Muscle of leg (tissue), 11 donors: ENCODE data around the gene RAB3GAP1. TPM values are rescaled to one million over a fixed set of nuclear protein-coding genes. Genes with fewer than 3 reads are reported as not detected.

ENCODE experiments used
- DNase-seq: peaks from one replicate; pipeline ENCODE4 v3.0.0; 2013
- H3K27ac ChIP-seq: one replicate; pipeline ENCODE4 v1.5.1; 2013; ENCODE audit warnings: mild to moderate bottlenecking, low read length, control low read depth
- H3K27me3 ChIP-seq: one replicate; pipeline ENCODE4 v1.6.1; 2013; ENCODE audit warnings: low read length; ENCODE audit not compliant: control insufficient read depth, insufficient read depth
- H3K36me3 ChIP-seq: one replicate; pipeline ENCODE4 v1.6.1; 2013; ENCODE audit warnings: low read length; ENCODE audit not compliant: control insufficient read depth, insufficient read depth
- H3K4me1 ChIP-seq: one replicate; pipeline ENCODE4 v1.6.1; 2013; ENCODE audit warnings: low read length; ENCODE audit not compliant: control insufficient read depth, insufficient read depth
- H3K4me3 ChIP-seq: one replicate; pipeline ENCODE4 v1.5.1; 2013; ENCODE audit warnings: low read length, control low read depth
- H3K9me3 ChIP-seq: replicated peaks from 2 replicates; pipeline ENCODE4 v1.6.1; 2013; ENCODE audit warnings: low read depth, low read length; ENCODE audit not compliant: control insufficient read depth
- WGBS: methylation state at CpG from one replicate; pipeline ENCODE4 v1.1.5; 2013; ENCODE audit warnings: missing lambda C conversion rate; ENCODE audit not compliant: insufficient coverage; 5-methylcytosine and 5-hydroxymethylcytosine counted together
- polyA plus RNA-seq, 8 donors: library from polyadenylated mRNA; unstranded; fragments of 120-200 nt; gene quantifications; one replicate each; pipeline versions ENCODE4 v1.2.1 to v1.2.3, GENCODE V29; 2013; ENCODE audit warnings: inconsistent platforms in 1 of 8, low replicate concordance in 1 of 8; ENCODE audit not compliant: insufficient read length in 8 of 8, insufficient read depth in 1 of 8
- total RNA-seq: library from RNA; stranded (reverse); fragments of 120-200 nt; gene quantifications from one replicate; pipeline ENCODE4 v1.2.4, GENCODE V29; 2013

Gene RAB3GAP1
- total and polyA plus RNA-seq, 9 donors = 28.7 to 38.3 (median 33.5) TPM

DNA sequence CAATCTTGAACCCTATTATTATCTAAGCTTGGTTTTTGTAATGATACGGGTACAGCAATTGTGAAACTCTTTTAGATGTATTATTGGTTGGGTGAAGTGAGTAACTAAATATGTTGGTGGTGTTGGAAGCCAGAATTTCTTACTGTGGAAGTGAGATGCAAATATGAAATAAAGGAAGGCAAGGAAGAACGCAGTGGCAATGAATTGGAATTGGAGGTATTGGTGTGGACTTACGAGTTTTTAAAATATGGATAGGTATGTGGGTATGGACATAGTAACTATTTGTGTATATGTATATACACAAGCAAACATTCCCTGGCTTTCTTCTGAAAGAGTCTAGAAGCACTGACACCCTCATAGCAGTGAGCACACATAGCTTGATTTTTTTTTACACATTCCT is 105.8 kb downstream of the RAB3GAP1 start:
- no peak overlapping the region for H3K27ac ChIP-seq
- no peaks in the 10 kb centered on the region for H3K4me1 ChIP-seq
- DNase-seq = no peak
- no peaks in the 10 kb centered on the region for H3K27me3 ChIP-seq
- H3K36me3 ChIP-seq = peaks cover 30% of the 10 kb centered on the region
- H3K9me3 ChIP-seq = no peaks in the 10 kb centered on the region
- H3K4me3 ChIP-seq = no peak overlapping the region
- WGBS = 100% methylated on average over 1 of the region's 3 CpGs

GRCh38 chr2:135159191-135159590 is 107.1 kb downstream of the RAB3GAP1 start:
- WGBS = no CpG with 5 or more reads among the region's 2 CpGs
- DNase-seq = no peak
- Histone ChIP-seq H3K27ac (no peak overlapping the region), H3K27me3 (no peaks in the 10 kb centered on the region), H3K9me3 (no peaks in the 10 kb centered on the region), H3K4me3 (no peak overlapping the region), H3K36me3 (peaks cover 27% of the 10 kb centered on the region), H3K4me1 (no peaks in the 10 kb centered on the region)

GRCh38 chr2:135162377-135162776 is 110.3 kb downstream of the RAB3GAP1 start:
- Histone ChIP-seq H3K4me3 (no peak overlapping the region), H3K4me1 (no peaks in the 10 kb centered on the region), H3K27me3 (no peaks in the 10 kb centered on the region), H3K36me3 (peaks cover 27% of the 10 kb centered on the region), H3K9me3 (no peaks in the 10 kb centered on the region), H3K27ac (no peak overlapping the region)
- WGBS = no CpG with 5 or more reads among the region's 5 CpGs
- DNase-seq = no peak

DNA sequence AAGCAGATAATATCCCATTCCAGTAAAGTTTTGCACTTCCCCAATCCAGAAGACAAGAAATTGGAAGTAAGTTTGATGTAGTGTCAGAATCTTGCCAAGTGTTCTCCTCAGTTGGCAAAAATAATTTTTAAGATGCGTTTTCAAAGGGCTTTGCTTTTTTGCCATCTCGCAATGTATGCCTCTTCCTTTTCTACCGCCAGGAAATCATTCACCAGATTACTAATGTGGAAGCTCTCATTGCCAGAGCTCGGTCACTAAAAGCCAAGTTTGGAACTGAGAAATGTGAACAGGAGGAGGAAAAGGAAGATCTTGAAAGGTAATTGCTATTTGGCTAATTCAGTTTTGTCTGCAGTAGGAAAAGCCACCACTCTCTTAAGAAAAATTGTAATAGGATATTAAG is 110.7 kb downstream of the RAB3GAP1 start:
- Histone ChIP-seq H3K27me3 (no peaks in the 10 kb centered on the region), H3K4me1 (no peaks in the 10 kb centered on the region), H3K36me3 (peaks cover 27% of the 10 kb centered on the region), H3K9me3 (no peaks in the 10 kb centered on the region), H3K27ac (no peak overlapping the region), H3K4me3 (no peak overlapping the region)
- DNase-seq = peak; percentile 63
- no CpG with 5 or more reads among the region's 4 CpGs for WGBS

- Histone ChIP-seq H3K9me3 (no peaks in the 10 kb centered on the region), H3K27ac (no peak overlapping the region), H3K4me1 (no peaks in the 10 kb centered on the region), H3K36me3 (peaks cover 30% of the 10 kb centered on the region), H3K27me3 (no peaks in the 10 kb centered on the region), H3K4me3 (no peak overlapping the region)
- no CpG with 5 or more reads among the region's 2 CpGs for WGBS
- no peak for DNase-seq
These were observed 111.2 kb downstream of the RAB3GAP1 start for GRCh38 chr2:135163306-135163705.

GRCh38 chr2:135163901-135164300 is 111.8 kb downstream of the RAB3GAP1 start:
- no peak overlapping the region for H3K27ac ChIP-seq
- H3K4me3 ChIP-seq = no peak overlapping the region
- no peaks in the 10 kb centered on the region for H3K9me3 ChIP-seq
- no peaks in the 10 kb centered on the region for H3K27me3 ChIP-seq
- DNase-seq = no peak
- H3K36me3 ChIP-seq = peaks cover 32% of the 10 kb centered on the region
- H3K4me1 ChIP-seq = no peaks in the 10 kb centered on the region
- no CpG with 5 or more reads among the region's 5 CpGs for WGBS

DNA sequence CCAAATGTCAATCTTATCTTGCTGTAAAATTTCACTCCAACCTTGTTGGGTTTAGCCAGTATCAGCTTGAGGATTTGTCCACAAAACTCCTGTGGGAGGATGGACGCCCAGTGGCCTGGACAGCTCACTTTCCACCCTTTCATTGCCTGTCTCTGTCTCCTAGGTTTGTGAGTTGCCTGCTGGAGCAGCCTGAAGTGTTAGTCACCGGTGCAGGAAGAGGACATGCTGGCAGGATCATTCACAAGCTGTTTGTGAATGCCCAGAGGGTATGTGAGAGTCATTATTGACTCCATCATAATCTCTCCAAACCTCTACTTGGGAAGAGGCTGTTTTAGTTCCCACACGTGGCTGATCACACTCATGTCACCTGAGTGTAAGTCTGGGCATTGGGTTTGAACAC is 112.3 kb downstream of the RAB3GAP1 start:
- H3K4me1 ChIP-seq = no peaks in the 10 kb centered on the region
- no CpG with 5 or more reads among the region's 3 CpGs for WGBS
- peaks cover 33% of the 10 kb centered on the region for H3K36me3 ChIP-seq
- no peaks in the 10 kb centered on the region for H3K27me3 ChIP-seq
- H3K27ac ChIP-seq = no peak overlapping the region
- H3K4me3 ChIP-seq = no peak overlapping the region
- DNase-seq = no peak
- no peaks in the 10 kb centered on the region for H3K9me3 ChIP-seq

DNA sequence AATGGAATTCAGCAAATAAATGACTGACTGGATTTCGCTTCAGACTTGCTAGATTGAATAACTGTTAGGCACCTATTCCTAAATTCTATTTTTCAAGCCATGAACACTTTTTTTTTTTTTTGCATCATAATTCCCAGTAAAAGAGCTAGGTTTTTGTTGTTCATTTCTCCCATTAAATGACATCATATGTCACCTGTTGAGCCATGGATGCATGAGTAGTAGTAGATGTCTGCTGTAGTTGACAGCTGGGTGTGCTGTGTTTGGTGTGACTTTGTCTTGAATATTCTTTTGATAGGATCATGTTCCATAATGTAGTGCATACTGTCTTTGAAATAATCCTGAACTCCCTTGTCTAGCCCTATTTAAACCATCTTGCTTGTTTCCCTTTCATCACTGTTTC is 115.2 kb downstream of the RAB3GAP1 start:
- Histone ChIP-seq H3K27me3 (no peaks in the 10 kb centered on the region), H3K27ac (no peak overlapping the region), H3K4me1 (no peaks in the 10 kb centered on the region), H3K4me3 (no peak overlapping the region), H3K9me3 (no peaks in the 10 kb centered on the region), H3K36me3 (peaks cover 50% of the 10 kb centered on the region)
- WGBS = no CpG with 5 or more reads among the region's 1 CpG
- DNase-seq = no peak

DNA sequence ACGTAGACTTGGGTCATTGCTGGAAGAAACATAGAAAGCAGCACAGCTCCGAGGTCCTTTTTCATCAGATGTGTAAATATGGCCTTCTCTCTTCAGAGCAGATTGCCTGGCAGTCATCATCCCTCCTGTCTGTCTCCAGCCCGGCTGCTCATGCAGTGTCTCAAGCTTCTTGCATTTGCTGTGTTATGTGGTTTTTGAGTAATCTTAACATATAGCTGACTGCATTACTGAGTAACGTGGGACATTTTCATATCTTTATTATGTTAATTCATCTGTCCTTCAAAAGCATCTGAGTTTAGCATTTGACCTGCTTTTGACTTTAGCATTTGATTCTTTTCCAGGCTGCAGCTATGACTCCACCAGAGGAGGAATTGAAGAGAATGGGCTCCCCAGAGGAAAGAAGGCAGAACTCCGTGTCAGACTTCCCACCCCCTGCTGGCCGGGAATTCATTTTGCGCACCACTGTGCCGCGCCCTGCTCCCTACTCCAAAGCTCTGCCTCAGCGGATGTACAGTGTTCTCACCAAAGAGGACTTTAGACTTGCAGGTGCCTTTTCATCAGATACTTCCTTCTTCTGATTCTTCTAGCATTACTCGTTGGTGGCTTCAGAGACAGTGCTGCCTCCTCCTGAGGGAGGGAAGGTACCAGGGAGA is 116.2 kb downstream of the RAB3GAP1 start:
- no peaks in the 10 kb centered on the region for H3K9me3 ChIP-seq
- peaks cover 47% of the 10 kb centered on the region for H3K36me3 ChIP-seq
- no peak overlapping the region for H3K27ac ChIP-seq
- WGBS = 14% methylated on average over 1 of the region's 11 CpGs
- no peaks in the 10 kb centered on the region for H3K4me1 ChIP-seq
- no peaks in the 10 kb centered on the region for H3K27me3 ChIP-seq
- no peak for DNase-seq
- H3K4me3 ChIP-seq = no peak overlapping the region

- H3K27me3 ChIP-seq = no peaks in the 10 kb centered on the region
- H3K4me1 ChIP-seq = no peaks in the 10 kb centered on the region
- H3K27ac ChIP-seq = no peak overlapping the region
- H3K4me3 ChIP-seq = no peak overlapping the region
- H3K9me3 ChIP-seq = no peaks in the 10 kb centered on the region
- no peak for DNase-seq
- H3K36me3 ChIP-seq = peaks cover 36% of the 10 kb centered on the region
- 92% methylated on average over 6 of the region's 11 CpGs for WGBS
These were observed 118.0 kb downstream of the RAB3GAP1 start for GRCh38 chr2:135169900-135170753.
